ENCODE measurements around the gene NMT1. TPM values are rescaled to one million over a fixed set of nuclear protein-coding genes. Genes with fewer than 3 reads are reported as not detected.

NMT1 gene
- total and polyA plus RNA-seq, 10 donors = 37.5 to 108 (median 63.9) TPM

DNA sequence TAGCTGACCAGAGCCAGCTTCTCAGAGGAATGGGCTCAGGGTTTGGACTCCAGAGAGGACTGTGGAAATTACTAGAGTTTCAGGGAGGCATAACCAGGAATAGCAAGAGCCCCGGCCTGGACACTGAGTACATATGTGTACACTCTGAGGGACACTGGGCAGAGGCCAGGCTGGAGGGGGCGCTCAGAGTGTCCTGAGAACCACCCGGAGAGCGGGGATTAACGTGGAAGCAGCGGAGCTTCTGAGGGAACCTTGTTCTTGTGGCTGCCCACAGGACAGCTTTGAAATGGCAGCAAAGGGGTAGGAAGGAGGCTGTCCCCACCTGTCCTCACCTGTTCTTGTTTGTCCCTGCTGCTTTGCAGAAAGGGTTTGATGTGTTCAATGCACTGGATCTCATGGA is 43.4 kb downstream of the NMT1 start:
- no peaks in the 10 kb centered on the region for H3K9me3 ChIP-seq
- no peak overlapping the region for H3K4me3 ChIP-seq
- H3K36me3 ChIP-seq = peaks cover 15 to 100% (median 87%) of the 10 kb centered on the region in 6 donors
- TF ChIP-seq, protein P1, sequence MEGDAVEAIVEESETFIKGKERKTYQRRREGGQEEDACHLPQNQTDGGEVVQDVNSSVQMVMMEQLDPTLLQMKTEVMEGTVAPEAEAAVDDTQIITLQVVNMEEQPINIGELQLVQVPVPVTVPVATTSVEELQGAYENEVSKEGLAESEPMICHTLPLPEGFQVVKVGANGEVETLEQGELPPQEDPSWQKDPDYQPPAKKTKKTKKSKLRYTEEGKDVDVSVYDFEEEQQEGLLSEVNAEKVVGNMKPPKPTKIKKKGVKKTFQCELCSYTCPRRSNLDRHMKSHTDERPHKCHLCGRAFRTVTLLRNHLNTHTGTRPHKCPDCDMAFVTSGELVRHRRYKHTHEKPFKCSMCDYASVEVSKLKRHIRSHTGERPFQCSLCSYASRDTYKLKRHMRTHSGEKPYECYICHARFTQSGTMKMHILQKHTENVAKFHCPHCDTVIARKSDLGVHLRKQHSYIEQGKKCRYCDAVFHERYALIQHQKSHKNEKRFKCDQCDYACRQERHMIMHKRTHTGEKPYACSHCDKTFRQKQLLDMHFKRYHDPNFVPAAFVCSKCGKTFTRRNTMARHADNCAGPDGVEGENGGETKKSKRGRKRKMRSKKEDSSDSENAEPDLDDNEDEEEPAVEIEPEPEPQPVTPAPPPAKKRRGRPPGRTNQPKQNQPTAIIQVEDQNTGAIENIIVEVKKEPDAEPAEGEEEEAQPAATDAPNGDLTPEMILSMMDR (IDR thresholded peaks at IDR 0.05 in 8 of 11, conservative IDR thresholded peaks at IDR 0.05 in 3 of 11) = no peak
- peaks cover 0 to under 1% (median 0%) of the 10 kb centered on the region in 6 donors for H3K4me1 ChIP-seq
- no peaks in the 10 kb centered on the region for H3K27me3 ChIP-seq (replicated peaks in 1 of 7)
- WGBS, 5 donors = 89 to 97% (median 94%) methylated on average over 6 of the region's 6 CpGs
- no peak overlapping the region for H3K27ac ChIP-seq
- DNase-seq = no peak
- intact Hi-C loops (cut with DNase I; ENCODE audit: low total_unique reads) = no loop called here

DNA sequence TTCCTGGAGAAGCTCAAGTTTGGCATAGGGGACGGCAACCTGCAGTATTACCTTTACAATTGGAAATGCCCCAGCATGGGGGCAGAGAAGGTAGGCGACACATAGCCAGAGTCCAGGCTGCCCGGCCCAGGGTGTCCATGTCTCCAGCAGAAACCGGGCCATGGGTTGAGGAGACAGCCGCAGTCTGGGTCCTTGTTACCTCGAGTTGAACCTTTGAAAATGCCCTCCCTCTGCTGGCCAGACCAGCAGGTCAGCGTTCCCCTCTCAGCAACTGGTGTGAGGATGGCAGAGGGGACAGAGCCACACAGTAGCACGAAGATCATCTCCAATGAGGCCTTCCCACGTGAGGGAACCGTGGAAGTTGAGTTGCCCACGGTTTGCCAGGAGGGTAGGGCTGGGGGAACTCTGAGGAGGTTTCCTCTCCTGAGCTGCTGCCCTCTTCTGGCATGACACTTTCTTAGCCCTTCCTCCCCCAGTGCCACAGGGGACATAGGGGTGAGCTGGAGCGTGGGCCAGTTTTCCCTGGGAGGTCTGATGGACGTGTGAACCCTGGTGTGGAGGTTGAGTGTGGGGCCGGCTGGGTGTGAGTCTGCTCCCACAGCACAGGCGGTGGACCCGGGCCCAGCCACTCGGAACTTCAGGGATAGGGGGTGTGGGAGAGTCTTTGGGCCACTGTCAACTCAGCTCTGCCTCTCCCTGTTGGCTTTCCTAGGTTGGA is 43.9 kb downstream of the NMT1 start:
- intact Hi-C loops (cut with DNase I; ENCODE audit: low total_unique reads) = no loop called here
- peak in 2 of 3 donors; percentile 15 to 50 for TF ChIP-seq POLR2AphosphoS5 (IDR thresholded peaks at IDR 0.05)
- TF ChIP-seq, protein P1 (IDR thresholded peaks at IDR 0.05 in 8 of 11, conservative IDR thresholded peaks at IDR 0.05 in 3 of 11) = no peak
- no peak for TF ChIP-seq POLR2A (IDR thresholded peaks at IDR 0.05)
- 82 to 91% (median 89%) methylated on average over 12 to 17 of the region's 17 CpGs for WGBS, 5 donors
- H3K27me3 ChIP-seq (replicated peaks in 1 of 7) = no peaks in the 10 kb centered on the region
- H3K4me3 ChIP-seq = no peak overlapping the region
- H3K9me3 ChIP-seq = no peaks in the 10 kb centered on the region
- no peak for DNase-seq
- H3K36me3 ChIP-seq = peaks cover 15 to 97% (median 81%) of the 10 kb centered on the region in 6 donors
- H3K27ac ChIP-seq = no peak overlapping the region
- peaks cover 0 to 6% (median 0%) of the 10 kb centered on the region in 6 donors for H3K4me1 ChIP-seq

DNA sequence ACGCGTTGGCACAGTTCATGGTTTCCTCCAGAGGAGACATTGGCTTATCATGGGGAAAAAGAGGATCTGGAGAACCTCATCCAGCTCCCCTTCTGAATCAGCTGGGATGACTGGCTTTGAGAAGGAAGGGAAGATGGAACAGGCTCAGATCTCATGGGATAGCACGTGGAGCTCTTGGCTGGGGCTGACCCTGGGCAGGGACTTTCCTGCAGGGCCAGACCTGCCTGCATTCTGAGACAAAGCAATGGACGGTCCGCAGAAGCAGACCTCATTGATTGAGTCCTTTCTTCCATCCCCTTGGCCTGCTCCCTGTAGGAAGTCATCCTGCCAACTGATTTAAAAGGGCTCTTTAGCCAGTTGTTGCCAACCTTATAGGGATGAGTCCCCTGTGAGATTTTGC is 45.0 kb downstream of the NMT1 start:
- TF ChIP-seq POLR2AphosphoS5 (IDR thresholded peaks at IDR 0.05) (no peak), POLR2A (IDR thresholded peaks at IDR 0.05) (no peak)
- TF ChIP-seq, protein P1 (IDR thresholded peaks at IDR 0.05 in 8 of 11, conservative IDR thresholded peaks at IDR 0.05 in 3 of 11) = no peak
- intact Hi-C loops (cut with DNase I; ENCODE audit: low total_unique reads) = no loop called here
- Histone ChIP-seq H3K27me3 (replicated peaks in 1 of 7) (no peaks in the 10 kb centered on the region), H3K9me3 (no peaks in the 10 kb centered on the region), H3K4me3 (no peak overlapping the region), H3K36me3 (peaks cover 15 to 87% (median 73%) of the 10 kb centered on the region in 6 donors), H3K4me1 (peaks cover 0 to 16% (median 4%) of the 10 kb centered on the region in 6 donors), H3K27ac (no peak overlapping the region)
- WGBS, 5 donors = 84 to 93% (median 88%) methylated on average over 5 of the region's 5 CpGs
- DNase-seq = no peak

DNA sequence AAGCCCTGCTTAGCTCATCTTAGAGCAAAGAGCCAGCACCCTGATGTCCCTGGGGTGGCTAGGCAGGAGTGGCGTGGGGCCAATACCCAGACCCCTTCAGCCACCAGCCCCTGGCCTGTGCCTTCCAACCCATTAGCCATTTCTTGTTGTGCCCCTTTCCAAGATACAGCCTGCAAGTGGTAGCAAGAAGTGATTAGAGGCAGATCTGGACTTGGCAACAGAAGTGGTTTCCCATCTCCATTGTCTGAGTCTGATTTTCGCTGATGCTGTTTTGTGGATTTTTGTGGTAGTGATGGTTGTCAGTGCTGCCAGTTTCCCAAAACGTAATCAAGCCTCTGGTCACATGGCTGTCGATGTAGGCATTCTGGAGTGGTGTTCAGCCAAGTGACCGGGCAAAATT is 45.5 kb downstream of the NMT1 start:
- H3K4me1 ChIP-seq = peaks cover under 1 to 21% (median 9%) of the 10 kb centered on the region in 6 donors
- peaks cover 15 to 82% (median 69%) of the 10 kb centered on the region in 6 donors for H3K36me3 ChIP-seq
- H3K27ac ChIP-seq = no peak overlapping the region
- no peaks in the 10 kb centered on the region for H3K9me3 ChIP-seq
- no peaks in the 10 kb centered on the region for H3K27me3 ChIP-seq (replicated peaks in 1 of 7)
- 86 to 93% (median 91%) methylated on average over 5 of the region's 5 CpGs for WGBS, 5 donors
- TF ChIP-seq POLR2A (IDR thresholded peaks at IDR 0.05) (no peak), POLR2AphosphoS5 (IDR thresholded peaks at IDR 0.05) (no peak)
- TF ChIP-seq, protein P1 (IDR thresholded peaks at IDR 0.05 in 8 of 11, conservative IDR thresholded peaks at IDR 0.05 in 3 of 11) = no peak
- no peak for DNase-seq
- intact Hi-C loops (cut with DNase I; ENCODE audit: low total_unique reads) = no loop called here
- no peak overlapping the region for H3K4me3 ChIP-seq

Data from spleen (tissue), 11 donors.